HG02885 (cell line): Measurements from ENCODE around the gene GALR1.
"Not testable (repeated sequence)": the region's sequence is repeated elsewhere in the genome, so short reads cannot be mapped to it uniquely, and the experiment has no call there.

Source experiments
- ATAC-seq: cut with Tn5 transposase; IDR thresholded peaks from one replicate; pipeline ENCODE4 v1.9.1; 2021; ENCODE audit warnings: mild to moderate bottlenecking; ENCODE audit not compliant: unreplicated experiment, poor library complexity

The GALR1 gene

GRCh38 chr18:77248873-77249568, 627 bp upstream of the GALR1 start:
- no peak for ATAC-seq

- ATAC-seq, result no peak
These were observed 865 bp downstream of the GALR1 start for GRCh38 chr18:77250501-77250925.

- ATAC-seq, result no peak
These were observed 1.5 kb downstream of the GALR1 start for GRCh38 chr18:77250926-77251729.

- no peak for ATAC-seq
These were observed 2.0 kb downstream of the GALR1 start for GRCh38 chr18:77251730-77252050.

- ATAC-seq, result no peak
These were observed 5.2 kb downstream of the GALR1 start for GRCh38 chr18:77254711-77255405.

- ATAC-seq, result no peak
These were observed 5.9 kb downstream of the GALR1 start for GRCh38 chr18:77255426-77256105.

- no peak for ATAC-seq
These were observed 13.2 kb downstream of the GALR1 start for GRCh38 chr18:77262643-77263465.

- ATAC-seq, result no peak
These were observed 13.8 kb downstream of the GALR1 start for GRCh38 chr18:77263466-77263763.

- no peak for ATAC-seq
These were observed 18.3 kb downstream of the GALR1 start for GRCh38 chr18:77267969-77268368.

GRCh38 chr18:77268456-77268855, 18.8 kb downstream of the GALR1 start:
- no peak for ATAC-seq

- no peak for ATAC-seq
These were observed 22.2 kb downstream of the GALR1 start for GRCh38 chr18:77271576-77272481.

- not testable (repeated sequence) for ATAC-seq
These were observed 41.2 kb downstream of the GALR1 start for GRCh38 chr18:77290841-77291240.

GRCh38 chr18:77298172-77298571, 48.5 kb downstream of the GALR1 start:
- no peak for ATAC-seq

- ATAC-seq, result no peak
These were observed 50.1 kb downstream of the GALR1 start for GRCh38 chr18:77299706-77300105.

- ATAC-seq, result no peak
These were observed 50.9 kb downstream of the GALR1 start for GRCh38 chr18:77300579-77300978.

- no peak for ATAC-seq
These were observed 54.6 kb downstream of the GALR1 start for GRCh38 chr18:77304268-77304667.

- ATAC-seq, result no peak
These were observed 56.0 kb downstream of the GALR1 start for GRCh38 chr18:77305676-77306075.

GRCh38 chr18:77308216-77308615, 58.6 kb downstream of the GALR1 start:
- ATAC-seq, result no peak

GRCh38 chr18:77314511-77314910, 64.9 kb downstream of the GALR1 start:
- ATAC-seq, result no peak
